Gastrocnemius medialis (tissue), 4 donors: Measurements from ENCODE around the gene PTPRN2.

Source experiments
- CTCF ChIP-seq, 5 experiments: fragments of 450-650 bp in 3 of 5; fragments of 200-600 bp in 2 of 5; sonication (generic) in 2 of 5; IDR thresholded peaks in 4 of 5; conservative IDR thresholded peaks in 1 of 5; 1 replicate in 4 of 5; 2 replicates in 1 of 5; pipeline ENCODE4 v1.5.1; 2016 to 2019; ENCODE audit warnings: antibody characterized with exemption in 5 of 5, mild to moderate bottlenecking in 3 of 5, moderate library complexity in 3 of 5
- POLR2A ChIP-seq, 2 donors: fragments of 450-650 bp; IDR thresholded peaks; one replicate each; pipeline ENCODE4 v1.6.1; 2017; ENCODE audit warnings: antibody characterized with exemption in 2 of 2, mild to moderate bottlenecking in 2 of 2, moderate library complexity in 2 of 2

- TF ChIP-seq CTCF (IDR thresholded peaks at IDR 0.05 in 4 of 5, conservative IDR thresholded peaks at IDR 0.05 in 1 of 5) (no peak), POLR2A (IDR thresholded peaks at IDR 0.05) (no peak)
These were observed 807.3 kb downstream of the PTPRN2 start for GRCh38 chr7:157780312-157780711.
